ENCODE measurements around the gene JAK2.
"Not testable (repeated sequence)": the region's sequence is repeated elsewhere in the genome, so short reads cannot be mapped to it uniquely, and the experiment has no call there.

JAK2 gene

GRCh38 chr9:4982721-4983482 is 2.2 kb upstream of the JAK2 start:
- DNase-seq, result no peak

GRCh38 chr9:4983601-4984165 is 1.4 kb upstream of the JAK2 start:
- DNase-seq, result no peak

GRCh38 chr9:4984171-4984620 is 876 bp upstream of the JAK2 start:
- peak; percentile 59 for DNase-seq

GRCh38 chr9:4985386-4986266 is 554 bp downstream of the JAK2 start:
- DNase-seq, result peak; percentile 36

GRCh38 chr9:4986296-4986695 is 1.2 kb downstream of the JAK2 start:
- peak; percentile 17 for DNase-seq

- DNase-seq, result no peak
These were observed 1.7 kb downstream of the JAK2 start for GRCh38 chr9:4986783-4987182.

- DNase-seq, result peak; percentile 52
These were observed 2.9 kb downstream of the JAK2 start for GRCh38 chr9:4987961-4988421.

GRCh38 chr9:4992872-4993271 is 7.8 kb downstream of the JAK2 start:
- no peak for DNase-seq

GRCh38 chr9:4994166-4994890 is 9.3 kb downstream of the JAK2 start:
- DNase-seq, result no peak

GRCh38 chr9:4997196-4997595 is 12.1 kb downstream of the JAK2 start:
- no peak for DNase-seq

GRCh38 chr9:4997631-4998030 is 12.6 kb downstream of the JAK2 start:
- no peak for DNase-seq

GRCh38 chr9:5002811-5003210 is 17.7 kb downstream of the JAK2 start:
- no peak for DNase-seq

- no peak for DNase-seq
These were observed 19.4 kb downstream of the JAK2 start for GRCh38 chr9:5004481-5004880.

- no peak for DNase-seq
These were observed 23.1 kb downstream of the JAK2 start for GRCh38 chr9:5008202-5008601.

GRCh38 chr9:5013374-5013773 is 28.3 kb downstream of the JAK2 start:
- no peak for DNase-seq

- no peak for DNase-seq
These were observed 30.9 kb downstream of the JAK2 start for GRCh38 chr9:5015934-5016333.

- DNase-seq, result no peak
These were observed 40.3 kb downstream of the JAK2 start for GRCh38 chr9:5025416-5025815.

GRCh38 chr9:5031941-5032340 is 46.9 kb downstream of the JAK2 start:
- DNase-seq, result not testable (repeated sequence)

GRCh38 chr9:5040730-5041389 is 55.8 kb downstream of the JAK2 start:
- DNase-seq, result no peak

- DNase-seq, result no peak
These were observed 56.5 kb downstream of the JAK2 start for GRCh38 chr9:5041390-5042115.

- DNase-seq, result no peak
These were observed 57.6 kb downstream of the JAK2 start for GRCh38 chr9:5042661-5043178.

All from DMS79 treated with DMSO at 0.1 percent for 48 hours (cell line).